GM23248 (cell line): ENCODE measurements around the gene AP3B1.

Source experiments
- EZH2 ChIP-seq: fragments of 200-600 bp; sonication (generic); IDR thresholded peaks from 2 replicates; pipeline ENCODE4 v1.6.1; 2018; ENCODE audit warnings: antibody characterized with exemption, mild to moderate bottlenecking; ENCODE audit not compliant: insufficient read depth, poor library complexity, severe bottlenecking
- EZH2phosphoT487 ChIP-seq: fragments of 200-600 bp; sonication (generic); IDR thresholded peaks from 2 replicates; pipeline ENCODE4 v1.6.1; 2018; ENCODE audit warnings: antibody characterized with exemption, moderate library complexity, mild to moderate bottlenecking, low read depth; ENCODE audit not compliant: insufficient read depth

DNA sequence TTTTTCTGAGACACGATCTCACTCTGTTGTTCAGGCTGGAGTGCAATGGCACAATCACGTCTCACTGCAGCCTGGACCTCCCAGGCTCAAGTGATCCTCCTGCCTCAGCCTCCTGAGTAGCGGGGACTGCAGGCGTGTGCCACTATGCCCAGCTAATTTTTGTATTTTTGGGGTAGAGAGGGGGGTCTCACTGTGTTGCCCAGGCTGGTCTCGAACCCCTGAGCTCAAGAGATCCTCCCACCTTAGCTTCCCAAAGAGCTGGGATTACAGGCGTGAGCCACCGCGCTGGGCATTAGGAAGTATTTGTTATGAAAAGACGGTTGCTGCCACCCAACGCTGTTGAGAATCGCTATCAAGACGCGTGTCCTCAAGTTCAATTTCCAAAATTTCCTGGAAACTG lies 337.4 kb downstream of the AP3B1 start:
- TF ChIP-seq EZH2 (no peak), EZH2phosphoT487 (no peak)
